ENCODE data around the gene PUS1. TPM values are rescaled to one million over a fixed set of nuclear protein-coding genes. Genes with fewer than 3 reads are reported as not detected.

Gene PUS1
- total and polyA plus RNA-seq, 9 of the 15 experiments (the other 6 are each of a cell fraction or from before 2014, with no cell fraction given): 1.9 to 90.8 (median 30.0) TPM

- TF ChIP-seq ZNF699 (CRISPR knock-in tag; IDR thresholded peaks at IDR 0.05; ENCODE audit: insufficient replicate concordance): no peak
- TF ChIP-seq NFXL1 (CRISPR knock-in tag; IDR thresholded peaks at IDR 0.05): no peak
- no peak for TF ChIP-seq TCF15 (CRISPR knock-in tag; IDR thresholded peaks at IDR 0.05)
- TF ChIP-seq ZNF197 (CRISPR knock-in tag; IDR thresholded peaks at IDR 0.05; ENCODE audit: low read depth): no peak
- no peak for TF ChIP-seq USF2 (CRISPR knock-in tag; IDR thresholded peaks at IDR 0.05)
- TF ChIP-seq ELF4 (CRISPR knock-in tag; IDR thresholded peaks at IDR 0.05): no peak
- TF ChIP-seq ZNF445 (CRISPR knock-in tag; IDR thresholded peaks at IDR 0.05; ENCODE audit: low read depth): no peak
- TF ChIP-seq TAL1 (IDR thresholded peaks at IDR 0.05): no peak
- no peak for TF ChIP-seq ATF3 (IDR thresholded peaks at IDR 0.05)
- no peak for TF ChIP-seq ATF3 (CRISPR knock-in tag; conservative IDR thresholded peaks at IDR 0.05)
- TF ChIP-seq RFX7 (CRISPR knock-in tag; IDR thresholded peaks at IDR 0.05): no peak
- peak; percentile 94 for TF ChIP-seq SMAD4 (CRISPR knock-in tag; conservative IDR thresholded peaks at IDR 0.05)
- TF ChIP-seq NONO (IDR thresholded peaks at IDR 0.05; ENCODE audit: low read depth in 2 of 2, low read length in 1 of 2): peak in 1 of 2 experiments; percentile 84; a peak in 3 of 4 replicates
- TF ChIP-seq MCM7 (IDR thresholded peaks at IDR 0.05): no peak
- TF ChIP-seq ZBTB1 (CRISPR knock-in tag; IDR thresholded peaks at IDR 0.05; ENCODE audit: borderline replicate concordance, low read depth): no peak; the same call in 1 of the 2 replicates
- no peak for TF ChIP-seq CEBPB (tag; IDR thresholded peaks at IDR 0.05)
- TF ChIP-seq HNRNPH1 (optimal IDR thresholded peaks at IDR 0.05; ENCODE audit: low read depth, low read length): no peak
- no peak for TF ChIP-seq ASH1L (IDR thresholded peaks at IDR 0.05; ENCODE audit: borderline replicate concordance, low read depth, partially characterized antibody)
- TF ChIP-seq ZNF449 (CRISPR knock-in tag; IDR thresholded peaks at IDR 0.05): no peak
- TF ChIP-seq CBX8 (IDR thresholded peaks at IDR 0.05; ENCODE audit: borderline replicate concordance, extremely low read depth, low read depth, low read length, poor library complexity, severe bottlenecking): no peak
- TF ChIP-seq ZNF217 (CRISPR knock-in tag; IDR thresholded peaks at IDR 0.05): no peak
- no peak for TF ChIP-seq HBP1 (CRISPR knock-in tag; IDR thresholded peaks at IDR 0.05)
Observed at GRCh38 chr12:131949431-131950181, 20.5 kb downstream of the PUS1 start, which contains the start of gene EP400 (continued).
